IMR-90 (cell line): ENCODE data around the gene ATXN7L3. TPM values are rescaled to one million over a fixed set of nuclear protein-coding genes. Genes with fewer than 3 reads are reported as not detected.

Source experiments
- ATAC-seq: fragments of 200-7000 bp; cut with Tn5 transposase; 2 replicates; pipeline ENCODE4 v1.9.1; 2020; ENCODE audit warnings: low read depth, mild to moderate bottlenecking, moderate library complexity
- BruUV-seq: library from RNA; stranded (reverse); fragments of 400-500 nt; replicated peaks from 2 replicates; lab custom pipeline; 2021; lab: Mats Ljungman, UMichigan
- CTCF ChIA-PET: fragments of 300-600 bp; formaldehyde crosslinking; extraction: SDS; loops from one replicate; lab custom pipeline; 2021; ENCODE audit warnings: antibody characterized with exemption; lab: Yijun Ruan, JAX
- POLR2A ChIA-PET: fragments of 300-600 bp; sonication (Branson Sonifier 250); formaldehyde crosslinking; loops from one replicate; lab custom pipeline; 2022; ENCODE audit warnings: antibody characterized with exemption; ENCODE audit not compliant: unreplicated experiment; lab: Charles Lee
- DNase-seq: peaks from one replicate; pipeline ENCODE4 v3.0.0; 2013
- H2AFZ ChIP-seq: replicated peaks from 2 replicates; pipeline ENCODE3; 2013; ENCODE audit warnings: low read length, mild to moderate bottlenecking; ENCODE audit not compliant: poor library complexity
- H2AK5ac ChIP-seq: 2 replicates; pipeline ENCODE4 v1.6.1; 2013; ENCODE audit warnings: low read depth, low read length, inconsistent platforms
- H2AK9ac ChIP-seq: replicated peaks from 2 replicates; pipeline ENCODE3; 2013; ENCODE audit warnings: mild to moderate bottlenecking, low read depth, low read length, moderate library complexity; ENCODE audit not compliant: poor library complexity
- H2BK120ac ChIP-seq: 2 replicates; pipeline ENCODE4 v1.6.1; 2013; ENCODE audit warnings: low read depth, low read length, inconsistent platforms
- H2BK15ac ChIP-seq: 3 replicates; pipeline ENCODE4 v1.6.1; 2013; ENCODE audit warnings: low read depth, low read length, inconsistent platforms
- H2BK20ac ChIP-seq: 2 replicates; pipeline ENCODE4 v1.6.1; 2013; ENCODE audit warnings: low read depth, mild to moderate bottlenecking, inconsistent platforms, low read length, moderate library complexity
- H2BK5ac ChIP-seq: 2 replicates; pipeline ENCODE4 v1.6.1; 2013; ENCODE audit warnings: mild to moderate bottlenecking, low read depth, low read length, inconsistent platforms; ENCODE audit not compliant: poor library complexity, severe bottlenecking
- H3K14ac ChIP-seq: replicated peaks from 2 replicates; pipeline ENCODE4 v1.6.1; 2013; ENCODE audit warnings: low read depth, low read length, inconsistent platforms
- H3K18ac ChIP-seq: 2 replicates; pipeline ENCODE4 v1.6.1; 2013; ENCODE audit warnings: low read depth, low read length, control low read depth
- H3K23ac ChIP-seq: 2 replicates; pipeline ENCODE4 v1.6.1; 2013; ENCODE audit warnings: low read depth, low read length, inconsistent platforms
- H3K27ac ChIP-seq: 2 replicates; pipeline ENCODE4 v1.5.1; 2013; ENCODE audit warnings: mild to moderate bottlenecking, control low read depth, low read length; ENCODE audit not compliant: insufficient read depth
- H3K27me3 ChIP-seq: 2 replicates; pipeline ENCODE4 v1.6.1; 2013; ENCODE audit warnings: low read length; ENCODE audit not compliant: control insufficient read depth, insufficient read depth
- H3K36me3 ChIP-seq: 2 replicates; pipeline ENCODE4 v1.6.1; 2013; ENCODE audit warnings: low read length, mixed read lengths; ENCODE audit not compliant: control insufficient read depth, insufficient read depth
- H3K4ac ChIP-seq: 2 replicates; pipeline ENCODE4 v1.6.1; 2013; ENCODE audit warnings: low read depth, low read length, inconsistent platforms
- H3K4me1 ChIP-seq: 2 replicates; pipeline ENCODE4 v1.6.1; 2013; ENCODE audit warnings: low read length, mixed read lengths; ENCODE audit not compliant: control insufficient read depth, insufficient read depth
- H3K4me2 ChIP-seq: 2 replicates; pipeline ENCODE4 v1.6.1; 2013; ENCODE audit warnings: low read depth, mild to moderate bottlenecking, control low read depth, low read length, moderate library complexity
- H3K4me3 ChIP-seq: 2 replicates; pipeline ENCODE4 v1.5.1; 2013; ENCODE audit warnings: low read depth, mild to moderate bottlenecking, control low read depth, low read length, moderate library complexity; ENCODE audit not compliant: insufficient read depth
- H3K56ac ChIP-seq: 2 replicates; pipeline ENCODE4 v1.6.1; 2013; ENCODE audit warnings: low read length, inconsistent platforms; ENCODE audit not compliant: insufficient read depth; ENCODE audit errors: extremely low read depth
- H3K79me1 ChIP-seq, 2 experiments: 2 replicates each; pipeline ENCODE4 v1.6.1; 2013; ENCODE audit warnings: low read length in 2 of 2, inconsistent platforms in 1 of 2, low read depth in 1 of 2
- H3K9ac ChIP-seq: 2 replicates; pipeline ENCODE4 v1.6.1; 2013; ENCODE audit warnings: low read depth, low read length, control low read depth
- H3K9me1 ChIP-seq: 2 replicates; pipeline ENCODE4 v1.6.1; 2013; ENCODE audit warnings: low read length, inconsistent platforms; ENCODE audit not compliant: insufficient read depth
- H3K9me3 ChIP-seq: 2 replicates; pipeline ENCODE4 v1.6.1; 2013; ENCODE audit warnings: low read length; ENCODE audit not compliant: control insufficient read depth, insufficient read depth
- H4K20me1 ChIP-seq: 2 replicates; pipeline ENCODE4 v1.6.1; 2013; ENCODE audit warnings: low read length, inconsistent platforms; ENCODE audit not compliant: insufficient read depth
- H4K5ac ChIP-seq: 2 replicates; pipeline ENCODE4 v1.6.1; 2013; ENCODE audit warnings: mild to moderate bottlenecking, low read depth, low read length, control low read depth
- H4K8ac ChIP-seq, 2 experiments: 2 replicates each; pipeline ENCODE4 v1.6.1; 2013; ENCODE audit warnings: low read depth in 2 of 2, low read length in 2 of 2, control low read depth in 1 of 2, inconsistent platforms in 1 of 2
- H4K91ac ChIP-seq: 2 replicates; pipeline ENCODE4 v1.6.1; 2013; ENCODE audit warnings: low read depth, low read length, inconsistent platforms; ENCODE audit not compliant: insufficient read depth
- MAFK ChIP-seq: IDR thresholded peaks from 2 replicates; pipeline ENCODE4 v1.6.1; 2012; ENCODE audit warnings: low read depth, low read length, improper control_type of control experiment
- RAD21 ChIP-seq: IDR thresholded peaks from 2 replicates; pipeline ENCODE4 v1.6.1; 2012; ENCODE audit warnings: low read length, improper control_type of control experiment
- WGBS, 2 experiments: methylation state at CpG; one replicate each; pipeline versions ENCODE4 v1.1.5 to v1.1.7; 2013; ENCODE audit warnings: missing lambda C conversion rate in 2 of 2; ENCODE audit not compliant: insufficient read length in 1 of 2; ENCODE audit errors: extremely low coverage in 2 of 2; 5-methylcytosine and 5-hydroxymethylcytosine counted together
- dilution Hi-C: fragments of 300-500 bp; cut with HindIII; formaldehyde crosslinking; loops from one replicate; pipeline ENCODE4 v1.14.3; 2018; ENCODE audit warnings: low sequenced_read_pairs; ENCODE audit not compliant: unreplicated experiment
- in situ Hi-C: fragments of 300-500 bp; cut with MboI; formaldehyde crosslinking; loops from 3 replicates; pipeline ENCODE4 v1.14.3; 2019; ENCODE audit warnings: low sequenced_read_pairs, inconsistent platforms, mixed read lengths
- intact Hi-C: fragments of 100-400 bp; cut with micrococcal nuclease; formaldehyde crosslinking; loops from 2 replicates; pipeline ENCODE4 v1.10.0; 2022
- polyA plus RNA-seq, 3 experiments: library from polyadenylated mRNA; depleted of rRNA; stranded (reverse); fragments of >200 nt; gene quantifications; 2 replicates each; pipeline ENCODE4 v1.2.3, GENCODE V29; 2012; ENCODE audit warnings: low replicate concordance in 1 of 3
- total RNA-seq: library from RNA; depleted of rRNA; stranded (reverse); fragments of >200 nt; gene quantifications from 2 replicates; pipeline ENCODE4 v1.2.3, GENCODE V29; 2012

Gene ATXN7L3
- total and polyA plus RNA-seq, 2 of the 4 experiments (the other 2 are of a cell fraction), result 17.2 to 40.9 TPM

- TF ChIP-seq RAD21, result no peak
Observed at GRCh38 chr17:44176671-44177501, 22.8 kb downstream of the ATXN7L3 start (continued).

DNA sequence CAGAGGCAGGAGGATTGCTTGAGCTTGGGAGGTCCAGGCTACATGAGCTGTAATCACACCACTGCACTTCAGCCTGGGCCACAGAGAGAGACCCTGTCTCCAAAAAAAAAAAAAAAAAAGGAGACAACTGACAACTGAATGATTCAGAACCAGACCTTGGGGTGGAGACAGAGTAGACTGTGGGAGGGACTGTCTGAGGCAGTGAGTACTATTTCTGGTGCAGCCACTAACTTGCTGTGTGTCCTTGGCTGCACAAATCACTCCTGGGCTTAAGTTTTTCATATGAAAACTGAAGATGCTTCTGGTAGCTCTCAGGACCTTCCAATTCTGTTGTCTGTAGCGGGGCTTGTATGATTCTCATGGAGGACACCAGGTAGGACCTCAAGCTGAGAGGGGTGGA lies 23.4 kb downstream of the ATXN7L3 start:
- ATAC-seq (no peak), DNase-seq (no peak)
- intact Hi-C loops (no loop called here), dilution Hi-C loops (no loop called here), in situ Hi-C loops (no loop called here)
- Histone ChIP-seq H2BK120ac (no peak overlapping the region), H2AFZ (no peak overlapping the region), H3K4me2 (no peak overlapping the region), H3K4ac (no peak overlapping the region), H4K91ac (no peak overlapping the region), H3K9ac (no peak overlapping the region), H4K5ac (no peak overlapping the region), H2BK5ac (no peak overlapping the region), H3K14ac (no peak overlapping the region), H3K9me1 (no peaks in the 10 kb centered on the region), H2BK15ac (no peak overlapping the region), H3K4me3 (no peak overlapping the region), H3K18ac (no peak overlapping the region), H3K79me1 (peaks cover 2 to 11% of the 10 kb centered on the region in 2 experiments; a peak in 1 of 4 replicates), H3K27me3 (no peaks in the 10 kb centered on the region), H2BK20ac (no peak overlapping the region), H3K23ac (no peak overlapping the region), H2AK9ac (no peak overlapping the region), H3K4me1 (no peaks in the 10 kb centered on the region), H2AK5ac (no peak overlapping the region), H4K20me1 (peaks cover 3% of the 10 kb centered on the region; the same call in 1 of the 2 replicates), H4K8ac (no peak overlapping the region), H3K9me3 (no peaks in the 10 kb centered on the region), H3K27ac (no peak overlapping the region), H3K36me3 (peaks cover 17% of the 10 kb centered on the region), H3K56ac (no peak overlapping the region)
- no CpG with 5 or more reads among the region's 1 CpG for WGBS, 2 experiments
- POLR2A ChIA-PET, result no interaction called here
- CTCF ChIA-PET, result interaction anchor here (0.6 kb wide), 1 partner anchor 35 kb away, joined by 3 read pairs; no protein-coding TSS in a partner anchor
- BruUV-seq, result no TSS peak
- no peak for TF ChIP-seq MAFK
